Fibroblast of villous mesenchyme (primary cell): ENCODE data around the gene UBE3C. TPM values are rescaled to one million over a fixed set of nuclear protein-coding genes. Genes with fewer than 3 reads are reported as not detected.

Experiments
- DNase-seq: peaks from one replicate; pipeline ENCODE4 v3.0.0-alpha.2; 2010; ENCODE audit warnings: low read depth
- H3K4me3 ChIP-seq: 2 replicates; pipeline ENCODE4 v1.5.1; 2011; ENCODE audit warnings: low read depth, mild to moderate bottlenecking, low read length
- CTCF ChIP-seq: IDR thresholded peaks from 2 replicates; pipeline ENCODE4 v1.5.1; 2012; ENCODE audit warnings: low read depth, mild to moderate bottlenecking, low read length; ENCODE audit not compliant: insufficient read depth
- total RNA-seq: library from RNA; depleted of rRNA; stranded (reverse); fragments of >200 nt; gene quantifications from 2 replicates; pipeline ENCODE4 v1.2.3, GENCODE V29; 2012

UBE3C gene
- total RNA-seq, 1 donor: 150 TPM

DNA sequence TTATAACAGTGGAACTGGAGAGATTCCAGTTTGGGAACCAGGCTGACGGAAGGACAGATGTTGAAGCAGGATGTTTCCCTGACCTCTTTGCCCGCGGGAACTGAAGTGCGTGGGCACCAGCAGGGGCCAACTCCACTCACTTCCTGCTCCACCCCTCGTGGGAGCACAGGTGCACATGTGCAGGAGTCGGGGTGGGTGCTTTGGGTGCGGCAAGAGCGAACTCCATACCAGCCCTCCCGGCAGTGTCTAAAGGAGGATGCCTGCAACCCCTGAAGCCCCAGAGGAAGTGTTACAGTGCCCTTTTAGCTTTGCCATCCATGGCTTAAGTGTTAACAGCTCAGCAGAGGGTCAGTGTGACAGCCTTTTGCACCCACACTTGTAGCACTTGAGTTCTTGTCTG is 27.4 kb upstream of the UBE3C start:
- TF ChIP-seq CTCF: no peak
- no peak overlapping the region for H3K4me3 ChIP-seq
- no peak for DNase-seq

DNA sequence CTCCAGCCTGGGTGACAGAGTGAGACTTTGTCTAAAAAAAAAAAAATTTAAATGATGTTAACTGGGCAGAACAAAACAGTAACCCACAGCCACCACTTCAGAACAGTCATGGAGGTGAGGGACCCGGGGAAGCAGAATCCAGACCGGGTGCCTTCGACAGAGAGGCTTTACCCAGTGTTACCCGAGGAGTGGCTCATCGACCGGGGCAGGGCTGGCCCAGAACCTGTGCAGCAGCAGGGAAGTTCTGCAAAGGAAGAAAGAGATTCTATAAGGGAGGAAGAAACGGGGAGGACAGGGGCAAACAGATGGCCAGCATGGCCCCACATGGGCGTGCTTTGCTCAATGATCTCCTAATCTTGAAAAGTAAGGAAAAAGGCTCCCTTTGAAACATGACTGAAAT is 26.0 kb upstream of the UBE3C start:
- no peak for TF ChIP-seq CTCF
- no peak overlapping the region for H3K4me3 ChIP-seq
- DNase-seq: no peak

- no peak for DNase-seq
- no peak for TF ChIP-seq CTCF
- no peak overlapping the region for H3K4me3 ChIP-seq
Measured at GRCh38 chr7:157113607-157114006, 25.1 kb upstream of the UBE3C start.

DNA sequence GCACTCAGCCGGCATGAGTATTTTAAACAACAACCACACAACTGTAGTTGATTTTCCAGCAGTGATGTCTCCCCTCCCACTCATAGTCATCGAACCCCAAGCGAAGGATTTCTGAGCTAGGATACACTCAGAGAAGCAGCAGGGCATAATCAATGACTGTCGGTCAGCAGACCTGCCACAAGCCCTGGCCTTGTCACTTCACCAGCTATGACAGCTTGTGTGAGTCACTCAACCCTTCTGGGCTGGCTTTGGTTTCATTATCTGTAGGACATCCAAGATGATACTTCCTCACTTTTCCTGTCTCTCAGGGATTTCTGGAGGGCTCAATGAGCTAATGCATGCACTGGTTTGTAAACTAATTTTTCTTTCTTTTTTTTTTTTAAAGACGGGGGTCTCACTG is 22.0 kb upstream of the UBE3C start:
- DNase-seq: no peak
- TF ChIP-seq CTCF: no peak
- no peak overlapping the region for H3K4me3 ChIP-seq

- no peak overlapping the region for H3K4me3 ChIP-seq
- TF ChIP-seq CTCF: no peak
- DNase-seq: no peak
Measured at GRCh38 chr7:157117796-157118195, 20.9 kb upstream of the UBE3C start.

DNA sequence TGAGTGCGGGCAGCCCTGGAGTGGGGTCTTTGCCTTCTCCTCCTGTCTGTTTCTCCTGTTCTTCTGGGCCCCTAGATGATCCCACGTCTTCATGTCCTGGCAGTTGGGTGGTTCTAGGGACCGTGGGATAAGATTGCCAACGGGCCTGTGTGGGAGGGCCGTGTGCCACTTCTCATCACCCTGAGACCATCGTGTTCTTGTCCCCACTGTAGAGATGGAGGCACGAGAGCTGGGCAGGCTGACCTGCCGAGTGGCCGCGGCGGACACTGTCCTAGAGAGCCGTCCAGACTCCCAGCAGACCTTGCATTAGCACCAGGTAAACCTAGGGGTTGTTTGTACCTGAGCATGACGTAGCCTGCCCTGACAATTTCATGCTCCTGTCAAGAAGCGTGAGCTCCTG is 18.5 kb upstream of the UBE3C start:
- no peak for DNase-seq
- no peak overlapping the region for H3K4me3 ChIP-seq
- no peak for TF ChIP-seq CTCF

DNA sequence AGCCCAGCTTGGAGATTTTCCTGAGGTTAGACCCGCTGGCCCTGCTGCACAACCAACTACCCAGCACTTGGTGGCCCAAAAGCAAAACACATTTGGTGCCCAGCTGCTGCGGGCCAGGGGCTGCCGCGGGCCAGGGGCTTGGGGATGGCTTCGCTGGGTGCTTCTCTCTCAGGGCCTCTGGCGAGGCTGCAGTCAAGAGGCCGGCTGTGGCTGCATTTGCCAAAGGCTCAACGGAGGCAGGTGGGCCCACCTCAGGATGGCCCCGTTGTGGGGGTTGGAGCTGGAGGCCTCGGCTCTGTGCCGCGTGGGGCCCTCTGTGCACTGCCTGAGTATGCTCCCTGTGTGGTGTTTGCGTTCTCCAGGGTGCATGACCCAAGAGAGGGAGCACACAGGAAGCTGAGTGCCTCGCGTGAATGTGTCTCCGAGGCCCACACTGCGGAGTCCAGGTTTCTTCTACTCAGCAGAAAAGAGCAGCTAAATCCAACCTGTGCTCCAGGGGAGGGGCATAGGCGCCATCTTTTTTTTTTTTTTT is 17.5 kb upstream of the UBE3C start:
- TF ChIP-seq CTCF: no peak
- H3K4me3 ChIP-seq: no peak overlapping the region
- no peak for DNase-seq
